GM10266 (cell line): Measurements from ENCODE around the gene TMEM201.
"Not testable (repeated sequence)": the region's sequence is repeated elsewhere in the genome, so short reads cannot be mapped to it uniquely, and the experiment has no call there.

Source experiments
- DNase-seq: peaks from one replicate; pipeline ENCODE4 v3.0.0; 2012; ENCODE audit errors: extremely low spot score
- CTCF ChIP-seq: IDR thresholded peaks from 2 replicates; pipeline ENCODE4 v1.5.1; 2012; ENCODE audit warnings: mild to moderate bottlenecking, low read depth; ENCODE audit not compliant: control insufficient read depth, insufficient read depth; ENCODE audit errors: missing control alignments

TMEM201 gene

DNA sequence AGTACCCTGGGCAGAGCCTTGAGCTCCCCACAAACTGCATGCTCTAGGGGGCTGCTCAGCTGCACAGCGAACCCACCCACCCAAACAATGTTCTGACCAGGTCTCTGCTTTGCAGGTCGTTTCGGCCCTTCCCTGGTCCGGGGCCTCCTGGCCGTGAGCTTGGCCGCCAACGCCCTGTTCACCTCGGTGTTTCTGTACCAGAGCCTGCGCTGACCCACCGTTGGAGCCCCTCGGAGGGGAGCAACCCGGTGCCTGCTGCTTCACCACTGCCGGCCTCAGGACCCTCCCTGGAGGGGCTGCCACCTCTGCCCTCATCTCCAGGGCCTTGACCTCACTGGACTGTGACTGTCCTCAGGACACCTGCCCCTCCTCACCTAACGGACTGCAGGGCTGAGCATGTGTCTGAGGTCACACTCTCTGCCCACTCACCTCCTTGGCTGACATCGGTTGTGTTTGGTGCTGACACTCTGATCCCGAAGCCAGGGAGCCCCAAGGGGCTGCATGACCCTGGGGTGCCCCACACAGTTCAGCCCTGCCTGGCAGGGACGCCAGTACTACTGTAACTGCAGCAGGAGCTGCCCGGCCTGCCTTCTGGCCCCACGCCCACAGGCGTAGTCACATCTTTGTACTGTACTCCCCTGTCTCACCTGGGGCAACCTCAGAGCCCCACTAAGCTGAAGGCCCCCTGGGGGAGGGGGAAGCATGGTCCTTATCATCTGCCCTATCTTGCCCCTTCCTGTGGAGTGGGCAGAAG, 24.3 kb downstream of the TMEM201 start:
- no peak for TF ChIP-seq CTCF
- no peak for DNase-seq

- no peak for DNase-seq
- no peak for TF ChIP-seq CTCF
Observed at GRCh38 chr1:9613625-9614299, 25.1 kb downstream of the TMEM201 start.

DNA sequence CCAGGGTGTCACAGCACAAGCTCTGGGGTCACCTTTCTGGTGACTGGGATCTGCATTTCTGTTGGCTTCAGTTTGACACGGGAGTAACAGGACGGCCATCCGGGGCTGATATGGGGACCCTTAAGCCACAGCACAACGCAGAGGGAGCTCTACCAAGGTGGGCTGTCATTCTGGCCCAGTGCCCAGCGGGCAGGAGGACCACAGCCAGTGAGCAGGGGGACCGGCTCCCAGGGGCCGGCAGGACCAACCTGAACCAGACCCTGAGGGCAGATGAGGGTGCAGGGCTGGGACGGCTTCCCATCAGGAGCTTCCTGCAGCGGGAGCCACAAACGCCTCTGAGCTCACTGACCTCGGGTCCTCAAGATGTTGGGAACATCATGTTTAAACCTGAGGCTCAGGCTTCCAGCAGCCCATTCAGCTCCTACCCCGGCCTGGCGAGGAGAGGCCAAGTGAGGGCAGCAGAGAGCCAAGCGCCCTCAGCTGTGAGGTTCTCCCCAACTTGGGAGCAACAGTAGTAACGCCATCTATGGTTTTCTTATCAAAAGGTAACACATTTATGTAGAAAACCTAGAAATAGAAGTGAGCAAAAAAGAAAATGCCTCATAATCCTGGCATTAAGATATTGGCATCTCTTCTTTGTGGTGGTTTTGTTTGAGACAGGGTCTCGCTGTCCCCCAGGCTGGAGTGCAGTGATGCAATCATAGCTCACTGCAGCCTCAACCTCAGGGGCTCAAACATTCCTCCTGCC, 26.8 kb downstream of the TMEM201 start:
- DNase-seq, result peak; percentile 80
- peak; percentile 82 for TF ChIP-seq CTCF

GRCh38 chr1:9618909-9619679, 30.4 kb downstream of the TMEM201 start:
- TF ChIP-seq CTCF, result no peak

GRCh38 chr1:9621032-9621431, 32.3 kb downstream of the TMEM201 start:
- no peak for TF ChIP-seq CTCF

More at GRCh38 chr1:9618909-9619679, 30.4 kb downstream of the TMEM201 start:
- no peak for DNase-seq

DNA sequence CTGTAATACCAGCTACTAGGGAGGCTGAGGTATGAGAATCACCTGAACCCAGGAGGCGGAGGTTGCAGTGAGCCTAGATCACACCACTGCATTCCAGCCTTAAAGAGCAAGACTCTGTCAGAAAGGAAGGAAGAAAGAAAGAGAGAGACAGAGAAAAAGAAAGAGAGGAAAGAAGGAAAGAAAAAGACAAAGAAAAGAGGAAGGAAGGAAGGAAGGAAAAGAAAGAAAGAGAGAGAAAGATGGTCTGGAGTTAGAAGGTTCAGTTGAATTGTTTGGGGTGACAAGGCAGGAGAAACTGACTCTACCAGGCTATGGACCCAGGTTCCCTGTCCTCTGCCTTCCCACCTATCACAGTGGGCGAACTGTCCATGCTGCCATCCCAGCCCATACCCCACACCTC, 35.4 kb downstream of the TMEM201 start:
- no peak for TF ChIP-seq CTCF
- no peak for DNase-seq

More at GRCh38 chr1:9621032-9621431, 32.3 kb downstream of the TMEM201 start:
- no peak for DNase-seq

- DNase-seq, result not testable (repeated sequence)
Observed at GRCh38 chr1:9625030-9625429, 36.3 kb downstream of the TMEM201 start.
